Activated CD8-positive, alpha-beta memory T cell treated with anti-CD3 and anti-CD28 coated beads for 1 hour (primary cell): ENCODE results near the gene AUTS2.

Source experiments
- DNase-seq, 2 donors: peaks; one replicate each; pipeline ENCODE4 v3.0.0-alpha.2; 2020; ENCODE audit warnings: low read depth in 1 of 2; ENCODE audit errors: extremely low read depth in 1 of 2

The AUTS2 gene

DNA sequence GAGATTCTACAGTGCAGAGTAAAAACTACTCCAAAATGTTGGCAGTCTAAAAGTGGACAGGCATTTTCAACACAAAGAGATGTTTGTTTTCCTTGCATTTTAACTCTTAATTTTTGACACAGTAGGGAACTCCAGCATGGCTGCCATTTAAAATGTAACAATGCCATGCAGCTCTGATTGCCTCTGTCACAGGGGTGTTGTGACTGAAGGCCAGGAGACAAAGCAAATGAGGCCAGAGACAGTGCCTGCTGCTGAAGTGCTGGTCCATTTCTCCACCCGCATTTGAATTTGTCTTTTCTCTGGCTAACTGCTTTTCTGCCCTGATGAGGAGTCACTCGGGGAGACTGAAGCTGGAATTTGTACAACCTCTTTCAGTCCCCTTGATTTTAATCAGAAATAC is 823.0 kb downstream of the AUTS2 start:
- no peak for DNase-seq

DNA sequence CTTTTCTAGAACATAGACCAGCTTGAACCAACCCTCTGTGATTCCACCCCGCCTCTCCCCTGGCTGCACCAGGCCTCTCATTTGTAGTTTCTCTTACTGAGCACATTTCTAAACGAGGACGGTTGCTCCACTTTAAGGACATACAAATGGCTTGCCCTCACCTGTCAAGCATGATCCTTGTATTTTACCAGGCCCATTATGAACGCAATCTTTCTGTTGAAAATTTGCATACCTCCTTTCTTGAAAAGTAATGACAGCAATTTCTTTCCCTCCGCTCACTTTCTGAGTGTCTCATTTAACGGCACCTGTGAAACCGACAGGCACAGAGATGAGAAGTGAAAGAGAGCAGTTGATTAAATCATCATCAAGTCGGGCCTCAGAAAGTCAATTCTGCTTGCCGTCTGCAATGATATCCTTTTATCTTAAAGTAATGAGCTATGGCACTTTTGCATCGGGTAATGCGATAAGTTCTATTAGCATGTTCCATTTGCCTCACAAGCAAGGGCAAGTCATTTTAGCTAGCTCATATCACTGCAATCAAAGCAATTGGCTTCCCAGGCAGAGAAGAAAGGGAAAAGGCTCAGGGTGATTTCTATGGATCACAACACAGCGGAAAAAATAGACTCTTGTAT is 828.1 kb downstream of the AUTS2 start:
- no peak for DNase-seq

- DNase-seq, result no peak
Measured at GRCh38 chr7:70432567-70433001, 834.3 kb downstream of the AUTS2 start.

DNA sequence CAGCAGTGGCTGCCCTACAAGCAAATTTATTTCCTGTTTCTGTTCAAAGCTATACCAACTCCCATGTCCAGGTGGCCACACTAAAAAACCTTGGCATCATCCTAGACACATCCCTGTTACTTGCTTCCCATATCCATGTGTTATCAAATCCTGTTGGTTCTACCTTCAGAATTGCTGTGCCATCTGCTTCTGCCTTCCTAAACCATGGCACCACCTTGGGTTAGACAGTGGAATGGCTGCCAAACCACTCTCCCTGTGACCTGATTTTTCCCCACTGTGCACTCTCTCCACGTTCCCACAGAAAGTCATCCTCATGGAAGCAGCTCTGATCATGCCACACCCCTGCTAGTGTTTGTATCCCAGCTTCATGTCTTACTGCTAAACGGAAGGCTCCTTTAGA is 836.1 kb downstream of the AUTS2 start:
- DNase-seq, result no peak

- DNase-seq, result no peak
Measured at GRCh38 chr7:70434821-70435220, 836.5 kb downstream of the AUTS2 start.

DNA sequence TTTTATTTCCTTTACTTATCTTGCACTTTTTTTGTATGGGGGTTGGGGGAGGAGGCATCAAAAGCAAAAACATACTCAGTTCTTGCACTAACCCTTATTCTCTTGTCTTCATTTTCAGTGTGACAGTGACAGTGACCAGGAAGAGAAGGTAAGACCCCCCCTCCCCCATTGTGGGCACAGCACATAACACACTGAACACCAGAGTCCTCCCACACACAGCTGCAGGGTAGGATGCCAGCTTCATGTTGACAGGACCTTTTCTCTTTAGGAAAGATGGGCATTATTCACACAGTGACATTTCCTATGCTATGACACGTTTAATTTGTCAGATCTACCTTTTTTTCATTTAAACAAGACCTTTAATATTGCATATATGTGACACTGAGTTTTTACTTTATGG is 837.4 kb downstream of the AUTS2 start:
- no peak for DNase-seq

DNA sequence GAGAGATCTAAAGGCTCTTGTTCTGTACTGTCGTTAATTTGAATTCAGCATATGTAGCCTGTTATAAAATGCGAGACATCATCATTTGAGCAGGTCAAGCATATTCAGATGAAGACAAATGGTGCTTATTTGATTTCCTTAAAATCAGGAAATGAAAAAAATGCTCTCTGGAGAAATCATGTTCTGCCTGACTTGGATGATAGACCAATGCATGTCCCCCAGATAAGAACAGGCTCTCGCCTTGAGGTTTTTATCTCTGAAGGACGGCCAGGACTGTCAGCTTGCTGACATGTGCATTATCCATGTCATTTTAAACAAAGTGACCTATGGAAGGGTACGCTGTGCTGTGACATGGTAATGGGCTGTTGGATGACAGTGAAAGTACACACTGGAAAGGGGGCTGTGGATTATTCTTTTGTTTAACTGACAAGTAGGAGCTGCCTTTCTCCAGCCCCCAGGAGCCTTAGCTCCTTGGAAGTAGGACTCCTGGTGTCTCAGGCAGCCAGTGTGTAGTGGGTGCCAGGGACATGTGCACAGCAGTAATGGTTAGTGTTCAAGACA is 838.6 kb downstream of the AUTS2 start:
- DNase-seq, result no peak

DNA sequence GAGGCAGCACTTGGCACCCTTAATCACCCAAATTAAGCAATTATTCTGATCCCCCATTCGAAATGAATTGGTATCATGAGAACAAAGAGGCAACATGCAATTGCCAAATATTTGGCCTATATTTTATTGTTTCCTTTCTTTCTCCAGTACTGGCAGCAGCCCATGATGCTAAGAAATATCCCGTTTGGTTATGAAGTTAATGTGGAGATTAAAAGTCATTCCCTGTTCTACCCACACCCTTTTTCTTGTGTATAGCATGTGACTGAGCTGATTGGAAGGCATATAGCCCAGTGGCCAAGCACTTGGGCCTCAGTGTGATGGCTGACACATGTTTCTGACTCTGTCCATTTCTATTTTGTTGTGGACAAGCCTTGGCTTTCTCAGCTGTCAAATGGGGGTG is 841.4 kb downstream of the AUTS2 start:
- no peak for DNase-seq

GRCh38 chr7:70446448-70447143 is 848.3 kb downstream of the AUTS2 start:
- no peak for DNase-seq

GRCh38 chr7:70448312-70448906 is 850.1 kb downstream of the AUTS2 start:
- no peak for DNase-seq

DNA sequence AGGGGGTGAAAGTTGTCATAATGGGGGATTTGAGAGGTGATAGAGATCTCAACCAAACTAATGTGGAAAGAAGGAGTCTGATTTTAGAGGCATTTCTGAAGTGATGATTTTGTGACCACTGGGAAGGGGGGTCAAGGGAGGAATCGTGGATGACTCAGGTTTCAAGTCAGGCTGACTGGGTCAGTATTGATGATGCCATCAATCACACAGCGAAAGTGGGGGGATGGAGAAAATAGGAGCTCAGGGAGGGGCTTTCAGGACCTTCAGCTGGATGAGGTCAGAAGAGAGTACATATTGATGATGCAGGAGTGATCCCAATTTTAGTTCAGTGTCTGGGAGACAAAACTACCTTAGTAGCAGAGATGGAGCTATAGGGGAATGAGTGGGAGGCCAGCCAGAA is 852.5 kb downstream of the AUTS2 start:
- no peak for DNase-seq

DNA sequence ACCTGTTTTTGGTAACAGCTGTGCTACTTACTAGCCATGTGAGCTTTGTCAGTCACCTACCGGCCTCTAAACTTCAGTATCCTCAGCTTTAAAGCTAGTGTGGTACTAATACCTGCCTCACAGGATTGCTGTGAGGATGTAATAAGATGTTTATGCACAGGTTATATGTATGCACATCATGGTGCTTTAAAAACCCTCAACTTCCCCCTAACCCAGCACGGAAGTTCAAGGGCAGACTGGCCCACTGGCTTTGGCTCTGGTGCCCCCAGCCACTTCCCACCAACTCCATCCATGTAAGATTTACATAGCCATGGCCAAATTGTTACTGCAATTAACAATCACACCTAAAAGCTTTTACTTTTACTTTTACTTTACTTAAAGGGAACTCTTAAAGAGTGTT is 857.6 kb downstream of the AUTS2 start:
- DNase-seq, result no peak

GRCh38 chr7:70456719-70457118 is 858.4 kb downstream of the AUTS2 start:
- DNase-seq, result no peak

GRCh38 chr7:70457482-70457881 is 859.2 kb downstream of the AUTS2 start:
- no peak for DNase-seq

DNA sequence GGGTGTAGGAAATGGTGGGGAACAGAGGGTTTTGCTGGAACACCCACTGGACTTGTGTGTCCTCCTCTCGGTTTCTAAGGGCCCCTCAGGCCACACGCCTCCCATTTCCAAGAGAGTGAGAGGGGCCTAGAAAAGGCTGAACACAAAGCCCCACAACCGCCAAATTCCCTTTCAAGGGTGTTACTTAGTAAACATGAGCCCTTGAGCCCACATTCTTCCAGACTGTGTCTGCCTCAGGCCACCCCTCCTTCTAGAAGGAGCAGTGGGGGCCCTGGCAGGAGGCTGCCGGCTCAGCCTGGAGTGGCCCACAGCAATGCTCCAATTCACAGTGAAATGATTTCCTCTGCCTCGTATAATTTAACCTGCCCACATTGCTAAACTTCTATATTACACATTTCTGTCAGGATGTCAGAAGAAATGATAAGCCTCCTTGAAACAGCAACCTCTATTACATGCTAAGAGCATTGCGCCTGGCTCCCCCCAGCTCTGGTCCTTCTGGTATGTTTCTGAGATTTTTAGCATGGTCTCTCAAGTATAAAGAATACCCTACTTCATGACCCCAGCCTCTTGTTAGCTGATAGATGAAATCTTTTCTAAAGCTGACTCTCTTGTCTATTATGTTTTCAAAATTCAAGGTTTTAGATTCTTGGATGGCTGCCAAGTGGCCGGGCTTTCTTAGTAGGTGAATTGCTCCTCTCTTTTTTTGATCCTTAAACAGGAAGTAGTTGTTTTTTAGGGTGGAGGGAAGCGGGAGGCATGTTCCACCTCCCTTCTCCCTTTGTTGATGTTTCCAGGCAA is 859.8 kb downstream of the AUTS2 start:
- DNase-seq, result no peak

GRCh38 chr7:70458745-70459144 is 860.5 kb downstream of the AUTS2 start:
- DNase-seq, result no peak

GRCh38 chr7:70459546-70459945 is 861.3 kb downstream of the AUTS2 start:
- no peak for DNase-seq

- DNase-seq, result no peak
Measured at GRCh38 chr7:70460071-70460470, 861.8 kb downstream of the AUTS2 start.

DNA sequence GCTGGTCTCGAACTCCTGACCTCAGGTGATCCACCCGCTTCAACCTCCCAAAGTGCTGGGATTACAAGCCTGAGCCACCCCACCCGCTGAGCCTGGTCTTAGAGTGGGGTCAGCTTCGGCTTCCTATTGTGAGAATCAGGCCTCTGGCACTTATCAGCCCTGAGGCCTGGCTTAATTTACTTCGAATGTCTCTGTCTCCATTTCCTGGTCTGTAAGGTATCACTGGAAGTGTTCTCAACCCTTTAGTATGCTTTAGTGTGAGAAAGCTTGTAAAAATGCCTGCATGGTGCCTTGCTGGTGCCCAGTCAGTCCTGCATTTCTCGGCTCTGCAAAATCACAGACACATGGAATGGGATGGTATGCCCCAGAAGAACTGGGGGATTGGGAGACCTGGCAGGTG is 862.3 kb downstream of the AUTS2 start:
- no peak for DNase-seq

DNA sequence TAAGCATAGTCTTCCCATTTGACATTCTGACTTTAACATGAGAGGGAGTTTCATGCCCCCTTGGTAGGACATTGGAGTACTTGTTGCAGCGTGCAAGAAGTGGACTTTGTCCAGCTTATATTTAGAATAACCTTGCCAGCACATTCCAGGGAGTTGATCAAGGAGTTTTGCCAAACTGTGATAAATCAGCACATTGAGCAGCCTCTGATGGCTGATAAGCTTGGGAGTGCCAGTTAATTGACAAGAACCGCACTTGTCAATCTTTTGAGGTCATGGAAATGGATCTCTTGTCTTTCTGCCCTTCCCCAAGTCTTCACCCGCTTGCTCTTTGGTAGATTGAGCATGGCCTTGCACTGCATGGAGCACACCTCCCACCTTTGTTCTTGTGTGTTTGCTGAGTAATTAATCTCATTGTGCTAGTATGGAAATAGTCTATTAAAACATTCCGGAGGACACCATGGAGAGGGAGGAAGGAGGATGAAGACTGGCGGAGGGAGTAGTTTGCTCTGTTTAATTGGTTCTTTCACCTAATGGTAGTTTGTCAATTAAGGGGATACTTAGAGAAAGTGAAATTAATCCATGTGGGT is 865.2 kb downstream of the AUTS2 start:
- DNase-seq, result no peak
